HK-2 (cell line): ENCODE data around the gene SYT6.

Source experiments
- DNase-seq: peaks from one replicate; pipeline ENCODE4 v3.0.0-alpha.2; 2018; ENCODE audit not compliant: unreplicated experiment

SYT6 gene

GRCh38 chr1:114092186-114093062 is 61.2 kb downstream of the SYT6 start:
- DNase-seq = no peak

GRCh38 chr1:114091711-114092110 is 62.0 kb downstream of the SYT6 start:
- DNase-seq = no peak

GRCh38 chr1:114090738-114091505 is 62.7 kb downstream of the SYT6 start:
- no peak for DNase-seq

GRCh38 chr1:114089502-114090138 is 64.0 kb downstream of the SYT6 start:
- DNase-seq = no peak

GRCh38 chr1:114088392-114089299 is 65.0 kb downstream of the SYT6 start:
- no peak for DNase-seq

GRCh38 chr1:114087495-114087894 is 66.2 kb downstream of the SYT6 start:
- no peak for DNase-seq

GRCh38 chr1:114086601-114087368 is 66.9 kb downstream of the SYT6 start:
- no peak for DNase-seq

GRCh38 chr1:114082867-114083585 is 70.6 kb downstream of the SYT6 start:
- no peak for DNase-seq

GRCh38 chr1:114082304-114082630 is 71.4 kb downstream of the SYT6 start:
- no peak for DNase-seq

GRCh38 chr1:114081437-114082303 is 72.0 kb downstream of the SYT6 start:
- DNase-seq = no peak

- no peak for DNase-seq
Measured at GRCh38 chr1:114080511-114081436, 72.9 kb downstream of the SYT6 start.

- DNase-seq = no peak
Measured at GRCh38 chr1:114079596-114080190, 74.0 kb downstream of the SYT6 start.

- DNase-seq = no peak
Measured at GRCh38 chr1:114078116-114078515, 75.6 kb downstream of the SYT6 start.

GRCh38 chr1:114077188-114077587 is 76.5 kb downstream of the SYT6 start:
- no peak for DNase-seq

- no peak for DNase-seq
Measured at GRCh38 chr1:114076308-114076707, 77.4 kb downstream of the SYT6 start.

- DNase-seq = no peak
Measured at GRCh38 chr1:114075546-114076242, 78.0 kb downstream of the SYT6 start.

- no peak for DNase-seq
Measured at GRCh38 chr1:114075105-114075504, 78.6 kb downstream of the SYT6 start.
